Endothelial cell of umbilical vein (primary cell): ENCODE results near the gene MC1R. TPM values are rescaled to one million over a fixed set of nuclear protein-coding genes. Genes with fewer than 3 reads are reported as not detected.

Source experiments
- BruUV-seq: library from RNA; stranded (reverse); fragments of 400-500 nt; replicated peaks from 2 replicates; lab custom pipeline; 2021; lab: Mats Ljungman, UMichigan
- CTCF ChIA-PET: fragments of 300-600, 350-600 bp; sonication (Branson Sonifier 250); formaldehyde crosslinking; loops from one replicate; lab custom pipeline; 2021; ENCODE audit warnings: antibody characterized with exemption, inconsistent platforms; lab: Charles Lee
- POLR2A ChIA-PET: fragments of 300-600, 350-600 bp; sonication (Branson Sonifier 250); formaldehyde crosslinking; loops from one replicate; lab custom pipeline; 2021; ENCODE audit warnings: antibody characterized with exemption, inconsistent platforms; lab: Charles Lee
- DNase-seq: peaks from one replicate; pipeline ENCODE4 v3.0.0-alpha.2; 2011; ENCODE audit warnings: low read depth, low spot score
- FAIRE-seq: peaks from 2 replicates; lab custom pipeline; 2011; peaks lifted over from hg19 to GRCh38; lab: Jason Lieb, UNC
- H2AFZ ChIP-seq: 2 replicates; pipeline ENCODE4 v1.6.0; 2012; ENCODE audit warnings: low read depth, low read length, control low read depth, inconsistent platforms
- H3K27ac ChIP-seq: 2 replicates; pipeline ENCODE4 v1.5.1; 2011; ENCODE audit warnings: low read depth, mild to moderate bottlenecking, control low read depth, low read length, moderate library complexity; ENCODE audit not compliant: insufficient read depth
- H3K27me3 ChIP-seq, 2 experiments: 2 replicates each; pipeline versions ENCODE4 v1.6.0 to v1.6.1; 2011; ENCODE audit warnings: low read length in 2 of 2, mixed read lengths in 1 of 2; ENCODE audit not compliant: control insufficient read depth in 2 of 2, insufficient read depth in 2 of 2
- H3K36me3 ChIP-seq, 2 experiments: 2 replicates in 1 of 2; 3 replicates in 1 of 2; pipeline ENCODE4 v1.5.1; 2011; ENCODE audit warnings: low read length in 2 of 2, mild to moderate bottlenecking in 1 of 2, moderate library complexity in 1 of 2; ENCODE audit not compliant: control insufficient read depth in 2 of 2, insufficient read depth in 2 of 2; ENCODE audit errors: extremely low read depth in 1 of 2
- H3K4me1 ChIP-seq: 3 replicates; pipeline ENCODE4 v1.5.1; 2011; ENCODE audit warnings: mild to moderate bottlenecking, low read length; ENCODE audit not compliant: control insufficient read depth, insufficient read depth; ENCODE audit errors: extremely low read depth
- H3K4me2 ChIP-seq: 2 replicates; pipeline ENCODE4 v1.6.1; 2011; ENCODE audit warnings: low read length, control low read depth, mixed read lengths; ENCODE audit not compliant: insufficient read depth
- H3K4me3 ChIP-seq, 3 experiments: fragments of 200-600 bp in 1 of 3; sonication (generic), shearing (Covaris generic) in 1 of 3; replicated peaks in 1 of 3; 2 replicates each; pipeline ENCODE4 v1.5.1; 2011 to 2016; ENCODE audit warnings: control low read depth in 3 of 3, low read length in 3 of 3, mild to moderate bottlenecking in 2 of 3, inconsistent platforms in 1 of 3, low read depth in 1 of 3, moderate library complexity in 1 of 3; ENCODE audit not compliant: insufficient read depth in 1 of 3
- H3K79me2 ChIP-seq: 2 replicates; pipeline ENCODE4 v1.6.0; 2012; ENCODE audit warnings: low read length, inconsistent platforms; ENCODE audit not compliant: control insufficient read depth, insufficient read depth
- H3K9ac ChIP-seq: replicated peaks from 2 replicates; pipeline ENCODE3; 2011; ENCODE audit warnings: low read length, control low read depth; ENCODE audit not compliant: insufficient read depth; ENCODE audit errors: extremely low read depth
- H3K9me1 ChIP-seq: replicated peaks from 3 replicates; pipeline ENCODE4 v1.6.0; 2011; ENCODE audit warnings: mild to moderate bottlenecking, low read length; ENCODE audit not compliant: control insufficient read depth, insufficient read depth; ENCODE audit errors: extremely low read depth
- H3K9me3 ChIP-seq: replicated peaks from 2 replicates; pipeline ENCODE4 v1.5.1; 2012; ENCODE audit warnings: low read length, inconsistent platforms; ENCODE audit not compliant: control insufficient read depth, insufficient read depth
- H4K20me1 ChIP-seq: replicated peaks from 2 replicates; pipeline ENCODE3; 2011; ENCODE audit warnings: mild to moderate bottlenecking, low read length; ENCODE audit not compliant: control insufficient read depth, insufficient read depth; ENCODE audit errors: extremely low read depth
- EZH2 ChIP-seq: IDR thresholded peaks from 2 replicates; pipeline ENCODE4 v1.6.1; 2012; ENCODE audit warnings: borderline replicate concordance, low read depth, mild to moderate bottlenecking, moderate library complexity, low read length, inconsistent platforms; ENCODE audit not compliant: severe bottlenecking
- FOS ChIP-seq: IDR thresholded peaks from 2 replicates; pipeline ENCODE4 v1.6.1; 2011; ENCODE audit warnings: mild to moderate bottlenecking, low read length, moderate library complexity, borderline replicate concordance; ENCODE audit not compliant: insufficient read depth
- GATA2 ChIP-seq: IDR thresholded peaks from 2 replicates; pipeline ENCODE4 v1.7.0; 2011; ENCODE audit warnings: low read depth, mild to moderate bottlenecking, moderate library complexity, mixed read lengths, low read length; ENCODE audit not compliant: insufficient read length, insufficient read depth
- JUN ChIP-seq: IDR thresholded peaks from 2 replicates; pipeline ENCODE4 v1.6.1; 2011; ENCODE audit warnings: borderline replicate concordance, low read depth; ENCODE audit not compliant: insufficient read length, insufficient read depth
- MYC ChIP-seq: IDR thresholded peaks from one replicate; pipeline ENCODE4 v1.6.1; 2011; ENCODE audit warnings: mild to moderate bottlenecking, low read depth, low read length
- POLR2A ChIP-seq: IDR thresholded peaks from 2 replicates; pipeline ENCODE4 v1.6.1; 2012; ENCODE audit warnings: low read depth, mild to moderate bottlenecking, control low read depth, low read length
- POLR2AphosphoS5 ChIP-seq: IDR thresholded peaks from 2 replicates; pipeline ENCODE4 v1.6.1; 2012; ENCODE audit warnings: low read depth, mild to moderate bottlenecking, control low read depth, low read length, moderate library complexity; ENCODE audit not compliant: insufficient read depth
- dilution Hi-C: fragments of 300-500 bp; cut with MboI; formaldehyde crosslinking; loops from one replicate; pipeline ENCODE4 v1.15.0; 2019; ENCODE audit warnings: low sequenced_read_pairs; ENCODE audit not compliant: extremely low pct_ligation_motif_present
- intact Hi-C: fragments of 100-400 bp; cut with micrococcal nuclease; formaldehyde crosslinking; loops from one replicate; pipeline ENCODE4 v1.10.0; 2022
- polyA plus RNA-seq, 4 experiments: library from polyadenylated mRNA; depleted of rRNA in 3 of 4; stranded (reverse) in 3 of 4; unstranded in 1 of 4; fragments of >200 nt; gene quantifications; 2 replicates each; pipeline versions ENCODE4 v1.2.1 to v1.2.3, GENCODE V29; 2011 to 2012; ENCODE audit warnings: missing spikeins in 1 of 4
- total RNA-seq: library from RNA; stranded (reverse); gene quantifications from 2 replicates; pipeline ENCODE4 v1.2.3, GENCODE V29; 2021
- TF ChIP-seq, protein P1 (sequence below): IDR thresholded peaks from 2 replicates; pipeline ENCODE4 v1.6.1; 2011; ENCODE audit not compliant: insufficient read depth, insufficient read length
- TF ChIP-seq, protein P2 (sequence below), 2 donors: IDR thresholded peaks; 1 replicate in 1 of 2; 2 replicates in 1 of 2; pipeline ENCODE4 v1.5.1; 2011; ENCODE audit warnings: low read length in 2 of 2, mild to moderate bottlenecking in 2 of 2, moderate library complexity in 2 of 2, control low read depth in 1 of 2, inconsistent platforms in 1 of 2, low read depth in 1 of 2; ENCODE audit not compliant: insufficient read depth in 1 of 2; ENCODE audit errors: extremely low read depth in 1 of 2

The MC1R gene
- total and polyA plus RNA-seq, 2 donors (not counting 3 experiments of a cell fraction or from before 2014, with no cell fraction given), result 4.0 to 4.9 TPM

DNA sequence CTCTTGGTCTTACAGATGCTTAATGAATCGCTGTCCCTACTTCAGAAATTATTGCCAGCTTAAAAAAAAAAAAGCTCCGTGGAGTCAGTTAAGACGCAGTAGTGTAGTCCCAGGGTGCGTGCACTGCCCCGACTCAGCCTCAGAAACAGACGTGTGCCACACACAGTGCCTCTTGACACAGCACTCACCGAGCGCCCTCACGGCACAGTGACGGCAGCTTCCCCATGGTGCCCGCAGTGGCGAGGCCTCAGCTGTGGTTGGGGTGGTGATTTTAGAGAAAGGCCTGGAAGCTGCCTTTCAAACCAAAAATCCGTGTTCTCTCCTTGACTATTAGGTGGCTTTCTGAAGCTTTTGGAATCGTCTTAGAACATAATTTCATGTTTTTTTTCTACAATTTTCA, 31.4 kb upstream of the MC1R start:
- intact Hi-C loops, result no loop called here
- no peaks in the 10 kb centered on the region for H4K20me1 ChIP-seq
- H3K36me3 ChIP-seq, result peaks cover 22 to 51% of the 10 kb centered on the region in 2 experiments
- no peak overlapping the region for H2AFZ ChIP-seq
- no peaks in the 10 kb centered on the region for H3K9me3 ChIP-seq
- H3K4me2 ChIP-seq, result no peak overlapping the region
- H3K27ac ChIP-seq, result no peak overlapping the region
- H3K79me2 ChIP-seq, result peaks cover 11% of the 10 kb centered on the region
- FAIRE-seq (no peak), DNase-seq (no peak)
- no TSS peak for BruUV-seq
- H3K9ac ChIP-seq, result no peak overlapping the region
- ChIA-PET POLR2A (interaction anchor here (0.9 kb wide), 1 partner anchor 10 kb away, joined by 6 read pairs; no protein-coding TSS in a partner anchor), CTCF (interaction anchor here (0.9 to 3.3 kb wide), 2 partner anchors 23 to 27 kb away, joined by 3 to 12 read pairs; no protein-coding TSS in a partner anchor)
- TF ChIP-seq, protein P1, sequence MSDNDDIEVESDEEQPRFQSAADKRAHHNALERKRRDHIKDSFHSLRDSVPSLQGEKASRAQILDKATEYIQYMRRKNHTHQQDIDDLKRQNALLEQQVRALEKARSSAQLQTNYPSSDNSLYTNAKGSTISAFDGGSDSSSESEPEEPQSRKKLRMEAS, result no peak
- no peak for TF ChIP-seq FOS
- no peak for TF ChIP-seq GATA2
- dilution Hi-C loops, result no loop called here
- no peak overlapping the region for H3K4me3 ChIP-seq
- no peaks in the 10 kb centered on the region for H3K27me3 ChIP-seq
- no peaks in the 10 kb centered on the region for H3K9me1 ChIP-seq
- no peaks in the 10 kb centered on the region for H3K4me1 ChIP-seq

DNA sequence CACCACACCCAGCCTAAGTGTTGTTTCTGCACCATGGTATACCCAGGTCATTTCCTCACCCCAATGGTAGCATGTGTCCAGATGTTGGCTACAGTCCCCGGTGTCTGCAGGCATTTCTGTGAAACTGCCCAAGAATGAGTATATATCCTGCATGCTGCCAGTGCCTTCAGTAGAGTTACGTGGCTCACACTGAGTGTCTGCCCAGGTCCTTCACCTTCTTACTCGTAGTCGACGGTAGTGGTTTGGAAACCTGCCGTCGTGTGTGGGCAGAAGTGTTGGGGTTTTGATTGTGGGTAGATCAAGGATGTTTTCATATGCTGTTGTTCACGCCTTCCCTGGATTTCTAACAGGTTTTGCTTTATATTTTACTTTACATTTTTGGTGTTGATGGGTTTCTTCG, 28.5 kb upstream of the MC1R start:
- H3K9me1 ChIP-seq, result no peaks in the 10 kb centered on the region
- POLR2A ChIA-PET, result no interaction called here
- H3K4me3 ChIP-seq, result no peak overlapping the region
- no peak overlapping the region for H2AFZ ChIP-seq
- no peak overlapping the region for H3K9ac ChIP-seq
- no peak overlapping the region for H3K4me2 ChIP-seq
- H3K27me3 ChIP-seq, result no peaks in the 10 kb centered on the region
- no peak for TF ChIP-seq GATA2
- TF ChIP-seq, protein P2, sequence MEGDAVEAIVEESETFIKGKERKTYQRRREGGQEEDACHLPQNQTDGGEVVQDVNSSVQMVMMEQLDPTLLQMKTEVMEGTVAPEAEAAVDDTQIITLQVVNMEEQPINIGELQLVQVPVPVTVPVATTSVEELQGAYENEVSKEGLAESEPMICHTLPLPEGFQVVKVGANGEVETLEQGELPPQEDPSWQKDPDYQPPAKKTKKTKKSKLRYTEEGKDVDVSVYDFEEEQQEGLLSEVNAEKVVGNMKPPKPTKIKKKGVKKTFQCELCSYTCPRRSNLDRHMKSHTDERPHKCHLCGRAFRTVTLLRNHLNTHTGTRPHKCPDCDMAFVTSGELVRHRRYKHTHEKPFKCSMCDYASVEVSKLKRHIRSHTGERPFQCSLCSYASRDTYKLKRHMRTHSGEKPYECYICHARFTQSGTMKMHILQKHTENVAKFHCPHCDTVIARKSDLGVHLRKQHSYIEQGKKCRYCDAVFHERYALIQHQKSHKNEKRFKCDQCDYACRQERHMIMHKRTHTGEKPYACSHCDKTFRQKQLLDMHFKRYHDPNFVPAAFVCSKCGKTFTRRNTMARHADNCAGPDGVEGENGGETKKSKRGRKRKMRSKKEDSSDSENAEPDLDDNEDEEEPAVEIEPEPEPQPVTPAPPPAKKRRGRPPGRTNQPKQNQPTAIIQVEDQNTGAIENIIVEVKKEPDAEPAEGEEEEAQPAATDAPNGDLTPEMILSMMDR (IDR thresholded peaks at IDR 0.05; ENCODE audit: extremely low read depth in 1 of 2, insufficient read depth in 1 of 2, low read depth in 1 of 2, low read length in 2 of 2), result no peak
- TF ChIP-seq FOS, result no peak
- TF ChIP-seq MYC, result no peak
- no peak for TF ChIP-seq POLR2A
- TF ChIP-seq EZH2, result no peak
- TF ChIP-seq, protein P1, result no peak
- TF ChIP-seq POLR2AphosphoS5, result no peak
- TF ChIP-seq JUN, result no peak
- CTCF ChIA-PET, result interaction anchor here (0.8 to 1.4 kb wide), 2 partner anchors 24 to 184 kb away, joined by 3 to 4 read pairs; no protein-coding TSS in a partner anchor
- H3K36me3 ChIP-seq, result peaks cover 21 to 50% of the 10 kb centered on the region in 2 experiments
- intact Hi-C loops, result no loop called here
- no peak overlapping the region for H3K27ac ChIP-seq
- H3K79me2 ChIP-seq, result no peaks in the 10 kb centered on the region
- BruUV-seq, result no TSS peak
- H4K20me1 ChIP-seq, result no peaks in the 10 kb centered on the region
- dilution Hi-C loops, result no loop called here
- H3K4me1 ChIP-seq, result no peaks in the 10 kb centered on the region
- H3K9me3 ChIP-seq, result no peaks in the 10 kb centered on the region
- FAIRE-seq (no peak), DNase-seq (no peak)
